HepG2 (cell line): Measurements from ENCODE around the gene CCL27. TPM values are rescaled to one million over a fixed set of nuclear protein-coding genes. Genes with fewer than 3 reads are reported as not detected.

ENCODE experiments used
- ELF4 ChIP-seq: sonication (generic); formaldehyde crosslinking; IDR thresholded peaks from 2 replicates; pipeline ENCODE4 v1.5.0; 2020; ENCODE audit warnings: missing genetic modification reagents, mild to moderate bottlenecking, moderate library complexity, borderline replicate concordance
- FOXO1 ChIP-seq: sonication (generic); formaldehyde crosslinking; IDR thresholded peaks from 2 replicates; pipeline ENCODE4 v1.4.0; 2020; ENCODE audit warnings: missing genetic modification reagents
- HHEX ChIP-seq: IDR thresholded peaks from 2 replicates; pipeline ENCODE4 v1.6.1; 2016; ENCODE audit warnings: control low read depth
- KMT2A ChIP-seq: sonication (generic); formaldehyde crosslinking; IDR thresholded peaks from 2 replicates; pipeline ENCODE4 v1.4.0; 2020; ENCODE audit warnings: missing genetic modification reagents
- NPAS2 ChIP-seq: sonication (generic); formaldehyde crosslinking; IDR thresholded peaks from 2 replicates; pipeline ENCODE4 v1.8.0; 2022; ENCODE audit warnings: mild to moderate bottlenecking, missing genetic modification reagents, borderline replicate concordance
- NR2F6 ChIP-seq, 2 experiments: IDR thresholded peaks; 2 replicates each; pipeline ENCODE4 v1.6.1; 2016; ENCODE audit warnings: antibody characterized with exemption in 1 of 2, mild to moderate bottlenecking in 1 of 2
- POLR2AphosphoS5 ChIP-seq: IDR thresholded peaks from 2 replicates; pipeline ENCODE4 v1.6.1; 2012; ENCODE audit warnings: low read depth, low read length
- REPIN1 ChIP-seq: sonication (generic); formaldehyde crosslinking; IDR thresholded peaks from 2 replicates; pipeline ENCODE4 v1.8.0; 2022; ENCODE audit warnings: missing genetic modification reagents, low read depth, mild to moderate bottlenecking, borderline replicate concordance
- TCF7L2 ChIP-seq: IDR thresholded peaks from 2 replicates; pipeline ENCODE4 v1.6.1; 2011; ENCODE audit warnings: mild to moderate bottlenecking, low read depth, low read length, moderate library complexity
- ZEB1 ChIP-seq: IDR thresholded peaks from 2 replicates; pipeline ENCODE4 v1.6.1; 2012; ENCODE audit warnings: mild to moderate bottlenecking, low read depth, inconsistent platforms; ENCODE audit not compliant: insufficient replicate concordance
- ZNF12 ChIP-seq: sonication (generic); formaldehyde crosslinking; IDR thresholded peaks from 2 replicates; pipeline ENCODE4 v1.5.0; 2020; ENCODE audit warnings: missing genetic modification reagents
- ZNF17 ChIP-seq: sonication (generic); formaldehyde crosslinking; IDR thresholded peaks from 2 replicates; pipeline ENCODE4 v1.5.0; 2020; ENCODE audit warnings: mild to moderate bottlenecking, missing genetic modification reagents
- ZNF737 ChIP-seq: sonication (generic); formaldehyde crosslinking; IDR thresholded peaks from 2 replicates; pipeline ENCODE4 v1.5.0; 2020; ENCODE audit warnings: missing genetic modification reagents, mild to moderate bottlenecking, borderline replicate concordance
- ZNF792 ChIP-seq: IDR thresholded peaks from 2 replicates; pipeline ENCODE4 v1.6.1; 2016
- ZNF883 ChIP-seq: sonication (generic); formaldehyde crosslinking; IDR thresholded peaks from 2 replicates; pipeline ENCODE4 v1.5.1; 2020; ENCODE audit warnings: mild to moderate bottlenecking, missing genetic modification reagents; ENCODE audit errors: not compliant biosample characterization
- ZSCAN12 ChIP-seq: sonication (generic); formaldehyde crosslinking; IDR thresholded peaks from 2 replicates; pipeline ENCODE4 v1.9.0; 2021; ENCODE audit warnings: mild to moderate bottlenecking, missing genetic modification reagents
- polyA plus RNA-seq, 8 experiments: library from polyadenylated mRNA; depleted of rRNA in 3 of 8; stranded (reverse) in 7 of 8; unstranded in 1 of 8; fragments of >200 nt; fragmentation: Illumina TruSeq in 4 of 8; extraction: Trizol in 4 of 8; gene quantifications; 2 replicates each; pipeline versions ENCODE4 v1.2.1 to v1.2.3, GENCODE V29; 2011 to 2016; ENCODE audit warnings: low read depth in 4 of 8, missing spikeins in 1 of 8, mixed read lengths in 1 of 8; ENCODE audit not compliant: insufficient read depth in 1 of 8
- total RNA-seq, 5 experiments: library from RNA; depleted of rRNA; stranded (reverse); fragments of >200 nt; fragmentation: Illumina TruSeq; extraction: Trizol; gene quantifications; 2 replicates each; pipeline ENCODE4 v1.2.3, GENCODE V29; 2016; ENCODE audit warnings: low read depth in 1 of 5
- TF ChIP-seq, protein P1 (sequence below): sonication (generic); formaldehyde crosslinking; IDR thresholded peaks from 2 replicates; pipeline ENCODE4 v1.4.0; 2020; ENCODE audit warnings: mild to moderate bottlenecking, missing genetic modification reagents
- TF ChIP-seq, protein P2 (sequence below): sonication (generic); formaldehyde crosslinking; IDR thresholded peaks from 2 replicates; pipeline ENCODE4 v1.4.0; 2020; ENCODE audit warnings: missing genetic modification reagents, mild to moderate bottlenecking, borderline replicate concordance
- TF ChIP-seq, protein P3 (sequence below): sonication (generic); formaldehyde crosslinking; IDR thresholded peaks from 2 replicates; pipeline ENCODE4 v1.4.0; 2020; ENCODE audit warnings: mild to moderate bottlenecking, missing genetic modification reagents
- TF ChIP-seq, protein P4 (sequence below): IDR thresholded peaks from 2 replicates; pipeline ENCODE4 v1.6.1; 2016; ENCODE audit warnings: mild to moderate bottlenecking
- TF ChIP-seq, protein P5 (sequence below): sonication (generic); formaldehyde crosslinking; IDR thresholded peaks from 2 replicates; pipeline ENCODE4 v1.5.1; 2020; ENCODE audit warnings: mild to moderate bottlenecking, moderate library complexity, missing genetic modification reagents

CCL27 gene
- total and polyA plus RNA-seq, 2 of the 13 experiments (the other 11 are each of a cell fraction or from before 2014, with no cell fraction given) = not detected

DNA sequence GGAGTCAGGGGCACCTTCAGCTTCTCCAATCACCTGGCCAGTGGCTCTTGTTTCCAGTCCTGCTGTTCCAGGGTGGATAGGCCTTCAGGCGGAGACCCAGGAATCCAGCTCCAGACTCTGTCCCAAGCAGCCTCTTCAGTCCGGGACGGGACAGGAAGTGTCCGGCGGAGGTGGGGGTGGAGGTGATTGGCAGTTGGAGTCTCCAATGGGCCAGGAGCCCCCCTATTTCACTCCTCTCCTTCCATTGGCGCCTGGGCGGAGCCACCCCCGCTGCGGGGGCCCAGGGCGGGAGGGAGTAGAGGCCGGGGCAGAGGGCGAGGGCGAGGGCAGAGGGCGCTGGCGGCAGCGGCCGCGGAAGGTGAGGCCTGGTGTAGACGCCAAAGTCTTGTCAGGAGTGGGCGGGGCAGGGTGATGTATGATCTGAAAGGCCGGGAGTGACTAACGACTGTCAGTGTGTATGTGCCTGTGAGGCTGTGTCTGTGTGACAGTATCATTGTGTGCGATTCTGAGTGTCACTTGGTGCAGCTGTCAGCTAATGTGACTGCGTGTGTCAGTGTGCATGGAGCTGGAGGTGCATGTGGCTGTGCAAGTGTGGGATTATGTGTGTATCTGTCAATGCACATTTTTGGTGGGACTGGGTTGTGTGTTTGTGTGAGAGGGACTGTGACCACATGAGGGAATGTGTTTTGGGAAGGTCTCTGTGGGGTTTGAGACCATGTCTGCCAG lies 10.4 kb downstream of the CCL27 start, which contains the start of gene IL11RA (continued):
- peak; percentile 70; the same call in 1 of the 2 replicates for TF ChIP-seq ZNF737 (CRISPR knock-in tag)
- TF ChIP-seq ZNF12 (CRISPR knock-in tag) = no peak
- TF ChIP-seq, protein P1, sequence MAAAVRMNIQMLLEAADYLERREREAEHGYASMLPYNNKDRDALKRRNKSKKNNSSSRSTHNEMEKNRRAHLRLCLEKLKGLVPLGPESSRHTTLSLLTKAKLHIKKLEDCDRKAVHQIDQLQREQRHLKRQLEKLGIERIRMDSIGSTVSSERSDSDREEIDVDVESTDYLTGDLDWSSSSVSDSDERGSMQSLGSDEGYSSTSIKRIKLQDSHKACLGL (CRISPR knock-in tag) = peak; percentile 61
- TF ChIP-seq, protein P2, sequence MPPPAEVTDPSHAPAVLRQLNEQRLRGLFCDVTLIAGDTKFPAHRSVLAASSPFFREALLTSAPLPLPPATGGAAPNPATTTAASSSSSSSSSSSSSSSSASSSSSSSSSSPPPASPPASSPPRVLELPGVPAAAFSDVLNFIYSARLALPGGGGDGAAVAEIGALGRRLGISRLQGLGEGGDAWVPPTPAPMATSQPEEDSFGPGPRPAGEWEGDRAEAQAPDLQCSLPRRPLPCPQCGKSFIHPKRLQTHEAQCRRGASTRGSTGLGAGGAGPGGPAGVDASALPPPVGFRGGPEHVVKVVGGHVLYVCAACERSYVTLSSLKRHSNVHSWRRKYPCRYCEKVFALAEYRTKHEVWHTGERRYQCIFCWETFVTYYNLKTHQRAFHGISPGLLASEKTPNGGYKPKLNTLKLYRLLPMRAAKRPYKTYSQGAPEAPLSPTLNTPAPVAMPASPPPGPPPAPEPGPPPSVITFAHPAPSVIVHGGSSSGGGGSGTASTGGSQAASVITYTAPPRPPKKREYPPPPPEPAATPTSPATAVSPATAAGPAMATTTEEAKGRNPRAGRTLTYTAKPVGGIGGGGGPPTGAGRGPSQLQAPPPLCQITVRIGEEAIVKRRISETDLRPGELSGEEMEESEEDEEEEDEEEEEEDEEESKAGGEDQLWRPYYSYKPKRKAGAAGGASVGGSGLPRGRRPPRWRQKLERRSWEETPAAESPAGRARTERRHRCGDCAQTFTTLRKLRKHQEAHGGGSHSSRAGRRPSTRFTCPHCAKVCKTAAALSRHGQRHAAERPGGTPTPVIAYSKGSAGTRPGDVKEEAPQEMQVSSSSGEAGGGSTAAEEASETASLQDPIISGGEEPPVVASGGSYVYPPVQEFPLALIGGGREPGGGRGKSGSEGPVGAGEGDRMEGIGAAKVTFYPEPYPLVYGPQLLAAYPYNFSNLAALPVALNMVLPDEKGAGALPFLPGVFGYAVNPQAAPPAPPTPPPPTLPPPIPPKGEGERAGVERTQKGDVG (CRISPR knock-in tag) = no peak
- no peak for TF ChIP-seq ELF4
- TF ChIP-seq TCF7L2 = no peak
- TF ChIP-seq FOXO1 (CRISPR knock-in tag) = no peak
- no peak for TF ChIP-seq ZNF17 (CRISPR knock-in tag)
- no peak for TF ChIP-seq NPAS2 (CRISPR knock-in tag)
- TF ChIP-seq, protein P3, sequence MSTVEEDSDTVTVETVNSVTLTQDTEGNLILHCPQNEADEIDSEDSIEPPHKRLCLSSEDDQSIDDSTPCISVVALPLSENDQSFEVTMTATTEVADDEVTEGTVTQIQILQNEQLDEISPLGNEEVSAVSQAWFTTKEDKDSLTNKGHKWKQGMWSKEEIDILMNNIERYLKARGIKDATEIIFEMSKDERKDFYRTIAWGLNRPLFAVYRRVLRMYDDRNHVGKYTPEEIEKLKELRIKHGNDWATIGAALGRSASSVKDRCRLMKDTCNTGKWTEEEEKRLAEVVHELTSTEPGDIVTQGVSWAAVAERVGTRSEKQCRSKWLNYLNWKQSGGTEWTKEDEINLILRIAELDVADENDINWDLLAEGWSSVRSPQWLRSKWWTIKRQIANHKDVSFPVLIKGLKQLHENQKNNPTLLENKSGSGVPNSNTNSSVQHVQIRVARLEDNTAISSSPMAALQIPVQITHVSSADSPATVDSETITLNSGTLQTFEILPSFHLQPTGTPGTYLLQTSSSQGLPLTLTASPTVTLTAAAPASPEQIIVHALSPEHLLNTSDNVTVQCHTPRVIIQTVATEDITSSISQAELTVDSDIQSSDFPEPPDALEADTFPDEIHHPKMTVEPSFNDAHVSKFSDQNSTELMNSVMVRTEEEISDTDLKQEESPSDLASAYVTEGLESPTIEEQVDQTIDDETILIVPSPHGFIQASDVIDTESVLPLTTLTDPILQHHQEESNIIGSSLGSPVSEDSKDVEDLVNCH (CRISPR knock-in tag) = no peak
- no peak for TF ChIP-seq HHEX (CRISPR knock-in tag)
- no peak for TF ChIP-seq ZSCAN12
- TF ChIP-seq REPIN1 (CRISPR knock-in tag) = peak; percentile 65; the same call in 1 of the 2 replicates
- TF ChIP-seq KMT2A (CRISPR knock-in tag) = no peak
- peak; percentile 91 for TF ChIP-seq POLR2AphosphoS5
- TF ChIP-seq NR2F6 (IDR thresholded peaks at IDR 0.05) = peak; percentile 73
- TF ChIP-seq NR2F6 (CRISPR knock-in tag; IDR thresholded peaks at IDR 0.05) = peak; percentile 96
- TF ChIP-seq ZNF792 (CRISPR knock-in tag) = peak; percentile 24
- TF ChIP-seq, protein P4, sequence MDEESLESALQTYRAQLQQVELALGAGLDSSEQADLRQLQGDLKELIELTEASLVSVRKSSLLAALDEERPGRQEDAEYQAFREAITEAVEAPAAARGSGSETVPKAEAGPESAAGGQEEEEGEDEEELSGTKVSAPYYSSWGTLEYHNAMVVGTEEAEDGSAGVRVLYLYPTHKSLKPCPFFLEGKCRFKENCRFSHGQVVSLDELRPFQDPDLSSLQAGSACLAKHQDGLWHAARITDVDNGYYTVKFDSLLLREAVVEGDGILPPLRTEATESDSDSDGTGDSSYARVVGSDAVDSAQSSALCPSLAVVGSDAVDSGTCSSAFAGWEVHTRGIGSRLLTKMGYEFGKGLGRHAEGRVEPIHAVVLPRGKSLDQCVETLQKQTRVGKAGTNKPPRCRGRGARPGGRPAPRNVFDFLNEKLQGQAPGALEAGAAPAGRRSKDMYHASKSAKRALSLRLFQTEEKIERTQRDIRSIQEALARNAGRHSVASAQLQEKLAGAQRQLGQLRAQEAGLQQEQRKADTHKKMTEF (CRISPR knock-in tag) = peak; percentile 80
- TF ChIP-seq, protein P5, sequence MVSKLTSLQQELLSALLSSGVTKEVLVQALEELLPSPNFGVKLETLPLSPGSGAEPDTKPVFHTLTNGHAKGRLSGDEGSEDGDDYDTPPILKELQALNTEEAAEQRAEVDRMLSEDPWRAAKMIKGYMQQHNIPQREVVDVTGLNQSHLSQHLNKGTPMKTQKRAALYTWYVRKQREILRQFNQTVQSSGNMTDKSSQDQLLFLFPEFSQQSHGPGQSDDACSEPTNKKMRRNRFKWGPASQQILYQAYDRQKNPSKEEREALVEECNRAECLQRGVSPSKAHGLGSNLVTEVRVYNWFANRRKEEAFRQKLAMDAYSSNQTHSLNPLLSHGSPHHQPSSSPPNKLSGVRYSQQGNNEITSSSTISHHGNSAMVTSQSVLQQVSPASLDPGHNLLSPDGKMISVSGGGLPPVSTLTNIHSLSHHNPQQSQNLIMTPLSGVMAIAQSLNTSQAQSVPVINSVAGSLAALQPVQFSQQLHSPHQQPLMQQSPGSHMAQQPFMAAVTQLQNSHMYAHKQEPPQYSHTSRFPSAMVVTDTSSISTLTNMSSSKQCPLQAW (CRISPR knock-in tag) = peak; percentile 45
- no peak for TF ChIP-seq ZEB1
- TF ChIP-seq ZNF883 (CRISPR knock-in tag) = no peak
